H9 (cell line): ENCODE data around the gene VSIG10L. TPM values are rescaled to one million over a fixed set of nuclear protein-coding genes. Genes with fewer than 3 reads are reported as not detected.

ENCODE experiments used
- DNase-seq: peaks from one replicate; pipeline ENCODE4 v3.0.0-alpha.2; 2017
- H2AFZ ChIP-seq: one replicate; pipeline ENCODE4 v1.6.1; 2013; ENCODE audit warnings: mild to moderate bottlenecking, low read length, control low read depth, moderate library complexity
- H2AK5ac ChIP-seq: 2 replicates; pipeline ENCODE4 v1.6.1; 2013; ENCODE audit warnings: low read length, control low read depth, mixed read lengths; ENCODE audit not compliant: insufficient read length
- H2BK120ac ChIP-seq: one replicate; pipeline ENCODE4 v1.6.1; 2013; ENCODE audit warnings: low read depth, mild to moderate bottlenecking, low read length, control low read depth, inconsistent platforms; ENCODE audit not compliant: poor library complexity, severe bottlenecking
- H2BK12ac ChIP-seq: 2 replicates; pipeline ENCODE4 v1.6.1; 2013; ENCODE audit warnings: low read length, control low read depth, mixed read lengths, low read depth; ENCODE audit not compliant: insufficient read length
- H2BK15ac ChIP-seq: 2 replicates; pipeline ENCODE4 v1.6.1; 2013; ENCODE audit warnings: low read depth, low read length, control low read depth
- H2BK20ac ChIP-seq: one replicate; pipeline ENCODE4 v1.6.1; 2013; ENCODE audit warnings: low read depth, mild to moderate bottlenecking, low read length, control low read depth, inconsistent platforms; ENCODE audit not compliant: poor library complexity, severe bottlenecking
- H2BK5ac ChIP-seq: 2 replicates; pipeline ENCODE4 v1.6.1; 2013; ENCODE audit warnings: low read length, control low read depth, mixed read lengths; ENCODE audit not compliant: insufficient read length
- H3K14ac ChIP-seq: 2 replicates; pipeline ENCODE4 v1.6.1; 2013; ENCODE audit warnings: low read length, control low read depth; ENCODE audit not compliant: insufficient read depth
- H3K18ac ChIP-seq: 2 replicates; pipeline ENCODE4 v1.6.1; 2013; ENCODE audit warnings: low read depth, mild to moderate bottlenecking, mixed read lengths, low read length, control low read depth; ENCODE audit not compliant: insufficient read length
- H3K23ac ChIP-seq: 2 replicates; pipeline ENCODE4 v1.6.1; 2013; ENCODE audit warnings: low read length, control low read depth, mixed read lengths, low read depth; ENCODE audit not compliant: insufficient read length
- H3K23me2 ChIP-seq: 2 replicates; pipeline ENCODE4 v1.6.1; 2013; ENCODE audit warnings: low read depth, mild to moderate bottlenecking, mixed read lengths, low read length, control low read depth; ENCODE audit not compliant: insufficient read length, poor library complexity, severe bottlenecking
- H3K27ac ChIP-seq: 2 replicates; pipeline ENCODE4 v1.5.1; 2013; ENCODE audit warnings: low read length, control low read depth, mixed read lengths, low read depth; ENCODE audit not compliant: insufficient read length
- H3K27me3 ChIP-seq: 2 replicates; pipeline ENCODE4 v1.6.1; 2013; ENCODE audit warnings: low read length, control low read depth, inconsistent platforms; ENCODE audit not compliant: insufficient read depth
- H3K4ac ChIP-seq: 2 replicates; pipeline ENCODE4 v1.6.1; 2013; ENCODE audit warnings: low read depth, mild to moderate bottlenecking, control low read depth, inconsistent platforms, low read length, moderate library complexity
- H3K4me1 ChIP-seq: 2 replicates; pipeline ENCODE4 v1.6.1; 2013; ENCODE audit warnings: low read length, control low read depth, inconsistent platforms; ENCODE audit not compliant: insufficient read depth
- H3K4me2 ChIP-seq: 2 replicates; pipeline ENCODE4 v1.6.1; 2013; ENCODE audit warnings: low read length, control low read depth, mixed read lengths; ENCODE audit not compliant: insufficient read length, insufficient read depth
- H3K56ac ChIP-seq: 2 replicates; pipeline ENCODE4 v1.6.1; 2013; ENCODE audit warnings: low read depth, mild to moderate bottlenecking, mixed read lengths, low read length, control low read depth; ENCODE audit not compliant: insufficient read length
- H3K79me1 ChIP-seq: 2 replicates; pipeline ENCODE4 v1.6.1; 2013; ENCODE audit warnings: low read depth, mild to moderate bottlenecking, moderate library complexity, low read length, control low read depth, inconsistent platforms; ENCODE audit not compliant: insufficient read depth, poor library complexity, severe bottlenecking
- H3K79me2 ChIP-seq: 2 replicates; pipeline ENCODE4 v1.6.1; 2013; ENCODE audit warnings: low read length, control low read depth, inconsistent platforms; ENCODE audit not compliant: insufficient read depth
- H3K9ac ChIP-seq: 2 replicates; pipeline ENCODE4 v1.6.1; 2013; ENCODE audit warnings: low read length, control low read depth, mixed read lengths; ENCODE audit not compliant: insufficient read length; ENCODE audit errors: extremely low read depth
- H3K9me3 ChIP-seq: one replicate; pipeline ENCODE4 v1.6.1; 2013; ENCODE audit warnings: low read depth, low read length, inconsistent platforms; ENCODE audit not compliant: control insufficient read depth
- H3T11ph ChIP-seq: one replicate; pipeline ENCODE4 v1.6.1; 2013; ENCODE audit warnings: mild to moderate bottlenecking, low read length, control low read depth, inconsistent platforms
- H4K20me1 ChIP-seq: one replicate; pipeline ENCODE4 v1.6.1; 2013; ENCODE audit not compliant: control insufficient read depth, insufficient read length, insufficient read depth
- H4K5ac ChIP-seq: 2 replicates; pipeline ENCODE4 v1.6.1; 2013; ENCODE audit warnings: low read depth, mild to moderate bottlenecking, mixed read lengths, low read length, control low read depth; ENCODE audit not compliant: insufficient read length
- H4K8ac ChIP-seq: replicated peaks from 2 replicates; pipeline ENCODE4 v1.6.1; 2013; ENCODE audit warnings: low read length, control low read depth, mixed read lengths, low read depth; ENCODE audit not compliant: insufficient read length
- H4K91ac ChIP-seq: 2 replicates; pipeline ENCODE4 v1.6.1; 2013; ENCODE audit warnings: low read depth, mild to moderate bottlenecking, moderate library complexity, mixed read lengths, low read length, control low read depth; ENCODE audit not compliant: insufficient read length
- H3K27ac Mint-ChIP-seq, 3 experiments: 2 replicates in 2 of 3; 3 replicates in 1 of 3; pipeline ENCODE4 v1.8.0; 2020 to 2021; ENCODE audit warnings: mixed read lengths in 3 of 3, mild to moderate bottlenecking in 1 of 3, moderate library complexity in 1 of 3
- H3K27me3 Mint-ChIP-seq: 2 replicates; pipeline ENCODE4 v1.8.0; 2021; ENCODE audit warnings: low read depth, mild to moderate bottlenecking, moderate library complexity, mixed read lengths
- H3K36me3 Mint-ChIP-seq, 3 experiments: 2 replicates in 2 of 3; 3 replicates in 1 of 3; pipeline ENCODE4 v1.8.0; 2020 to 2021; ENCODE audit warnings: low read depth in 3 of 3, mixed read lengths in 3 of 3; ENCODE audit not compliant: insufficient read depth in 1 of 3
- H3K4me1 Mint-ChIP-seq, 2 experiments: 2 replicates each; pipeline ENCODE4 v1.8.0; 2020; ENCODE audit warnings: mixed read lengths in 2 of 2
- H3K4me3 Mint-ChIP-seq, 2 experiments: 2 replicates in 1 of 2; 3 replicates in 1 of 2; pipeline ENCODE4 v1.8.0; 2020 to 2021; ENCODE audit warnings: mild to moderate bottlenecking in 2 of 2, mixed read lengths in 2 of 2, moderate library complexity in 1 of 2
- H3K9me3 Mint-ChIP-seq, 2 experiments: 2 replicates in 1 of 2; 3 replicates in 1 of 2; pipeline ENCODE4 v1.8.0; 2020; ENCODE audit warnings: mild to moderate bottlenecking in 2 of 2, mixed read lengths in 2 of 2, moderate library complexity in 1 of 2
- WGBS: extraction: QIAGEN DNeasy Blood & Tissue Kit; methylation state at CpG from one replicate; pipeline ENCODE4 v1.1.7; 2013; ENCODE audit warnings: missing lambda C conversion rate, low lambda C conversion rate, mixed read lengths; ENCODE audit not compliant: insufficient read length; ENCODE audit errors: extremely low coverage; 5-methylcytosine and 5-hydroxymethylcytosine counted together
- total RNA-seq: library from RNA; stranded (reverse); gene quantifications from 2 replicates; pipeline ENCODE4 v1.2.1, GENCODE V29; 2021
- TF ChIP-seq, protein P1 (sequence below): fragments of 200-600 bp; sonication (generic); conservative IDR thresholded peaks from 3 replicates; pipeline ENCODE4 v1.8.0; 2021; ENCODE audit warnings: antibody characterized with exemption, mild to moderate bottlenecking

VSIG10L gene
- total RNA-seq, 1 experiment from 2014 or later, result 5.6 TPM

DNA sequence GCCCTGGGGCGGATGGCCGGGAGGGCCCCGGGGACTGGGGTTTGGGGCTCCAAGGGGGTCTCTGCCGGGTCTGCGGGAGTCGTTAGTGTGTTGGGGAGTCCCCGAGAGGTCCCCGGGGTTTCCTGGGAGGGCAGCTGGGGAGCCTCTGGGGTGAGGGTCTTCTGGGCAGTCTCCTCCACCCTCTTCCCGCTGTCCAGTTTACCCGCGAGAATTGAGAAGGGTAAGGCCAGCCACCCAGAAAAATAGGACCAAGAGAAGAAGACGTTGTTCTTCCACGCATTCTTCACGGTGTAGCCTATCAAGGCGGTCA is 25.3 kb upstream of the VSIG10L start:
- H4K91ac ChIP-seq, result no peak overlapping the region

More for the DNA sequence above, 25.3 kb upstream of the VSIG10L start:
- Histone ChIP-seq H3T11ph (no peak overlapping the region), H3K23me2 (peaks cover 21% of the 10 kb centered on the region), H3K4ac (no peak overlapping the region), H2BK120ac (no peak overlapping the region), H3K9me3 (no peaks in the 10 kb centered on the region), H2AK5ac (no peak overlapping the region), H3K4me1 (no peaks in the 10 kb centered on the region), H2AFZ (no peak overlapping the region), H4K8ac (no peak overlapping the region), H2BK5ac (no peak overlapping the region), H3K79me2 (no peaks in the 10 kb centered on the region), H4K5ac (no peak overlapping the region), H2BK12ac (no peak overlapping the region), H3K79me1 (no peaks in the 10 kb centered on the region), H3K4me2 (peak overlapping the region; percentile 69), H3K18ac (no peak overlapping the region), H2BK15ac (no peak overlapping the region), H3K56ac (no peak overlapping the region), H3K14ac (no peak overlapping the region), H3K27me3 (no peaks in the 10 kb centered on the region), H3K9ac (peak overlapping the region; percentile 14), H3K23ac (no peak overlapping the region), H3K27ac (no peak overlapping the region), H2BK20ac (no peak overlapping the region), H4K20me1 (no peaks in the 10 kb centered on the region)
- WGBS, result no CpG with 5 or more reads among the region's 15 CpGs
- DNase-seq, result no peak
- Mint-ChIP-seq H3K4me3 (peak overlapping the region; percentile 95 to 100), H3K27ac (peak overlapping the region in 2 of 3 experiments; percentile 92 to 98; a peak in 3 of 7 replicates), H3K27me3 (peaks cover 8% of the 10 kb centered on the region), H3K9me3 (no peaks in the 10 kb centered on the region), H3K4me1 (peaks cover 36 to 40% of the 10 kb centered on the region in 2 experiments), H3K36me3 (no peaks in the 10 kb centered on the region)
- TF ChIP-seq, protein P1, sequence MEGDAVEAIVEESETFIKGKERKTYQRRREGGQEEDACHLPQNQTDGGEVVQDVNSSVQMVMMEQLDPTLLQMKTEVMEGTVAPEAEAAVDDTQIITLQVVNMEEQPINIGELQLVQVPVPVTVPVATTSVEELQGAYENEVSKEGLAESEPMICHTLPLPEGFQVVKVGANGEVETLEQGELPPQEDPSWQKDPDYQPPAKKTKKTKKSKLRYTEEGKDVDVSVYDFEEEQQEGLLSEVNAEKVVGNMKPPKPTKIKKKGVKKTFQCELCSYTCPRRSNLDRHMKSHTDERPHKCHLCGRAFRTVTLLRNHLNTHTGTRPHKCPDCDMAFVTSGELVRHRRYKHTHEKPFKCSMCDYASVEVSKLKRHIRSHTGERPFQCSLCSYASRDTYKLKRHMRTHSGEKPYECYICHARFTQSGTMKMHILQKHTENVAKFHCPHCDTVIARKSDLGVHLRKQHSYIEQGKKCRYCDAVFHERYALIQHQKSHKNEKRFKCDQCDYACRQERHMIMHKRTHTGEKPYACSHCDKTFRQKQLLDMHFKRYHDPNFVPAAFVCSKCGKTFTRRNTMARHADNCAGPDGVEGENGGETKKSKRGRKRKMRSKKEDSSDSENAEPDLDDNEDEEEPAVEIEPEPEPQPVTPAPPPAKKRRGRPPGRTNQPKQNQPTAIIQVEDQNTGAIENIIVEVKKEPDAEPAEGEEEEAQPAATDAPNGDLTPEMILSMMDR, result no peak
